Gastroesophageal sphincter (tissue), 4 donors: ENCODE results near the gene HSPA9. TPM values are rescaled to one million over a fixed set of nuclear protein-coding genes. Genes with fewer than 3 reads are reported as not detected.

Source experiments
- ATAC-seq: fragments of 150-250 bp; one replicate; pipeline ENCODE4 v1.9.1; 2016; ENCODE audit warnings: mild to moderate bottlenecking, moderate library complexity
- H3K27ac ChIP-seq, 4 donors: fragments of 200-600 bp; sonication (generic) in 3 of 4; 1 replicate in 3 of 4; 2 replicates in 1 of 4; pipeline ENCODE4 v1.5.1; 2016 to 2019
- H3K27me3 ChIP-seq: fragments of 200-600 bp; sonication (generic); one replicate; pipeline ENCODE4 v1.5.1; 2019
- H3K36me3 ChIP-seq, 2 donors: fragments of 200-600 bp; sonication (generic); one replicate each; pipeline ENCODE4 v1.5.1; 2019; ENCODE audit warnings: control low read depth in 1 of 2
- H3K4me1 ChIP-seq, 3 donors: fragments of 200-600 bp; sonication (generic); 1 replicate in 2 of 3; 2 replicates in 1 of 3; pipeline ENCODE4 v1.5.1; 2016 to 2019; ENCODE audit warnings: control low read depth in 2 of 3
- H3K4me3 ChIP-seq, 2 donors: fragments of 200-600 bp; sonication (generic); one replicate each; pipeline ENCODE4 v1.5.1; 2019; ENCODE audit warnings: mild to moderate bottlenecking in 1 of 2, moderate library complexity in 1 of 2
- H3K9me3 ChIP-seq, 3 donors: fragments of 200-600 bp; sonication (generic); one replicate each; pipeline ENCODE4 v1.5.1; 2017 to 2019; ENCODE audit warnings: control low read depth in 2 of 3
- EP300 ChIP-seq: sonication (generic); formaldehyde crosslinking; IDR thresholded peaks from one replicate; pipeline ENCODE4 v1.6.1; 2017; ENCODE audit warnings: antibody characterized with exemption, mild to moderate bottlenecking
- POLR2A ChIP-seq, 2 donors: fragments of 450-650 bp; IDR thresholded peaks; one replicate each; pipeline ENCODE4 v1.6.1; 2017; ENCODE audit warnings: antibody characterized with exemption in 2 of 2, mild to moderate bottlenecking in 2 of 2, moderate library complexity in 1 of 2
- POLR2AphosphoS5 ChIP-seq: sonication (generic); formaldehyde crosslinking; IDR thresholded peaks from one replicate; pipeline ENCODE4 v1.6.1; 2017; ENCODE audit warnings: antibody characterized with exemption
- WGBS, 2 donors: methylation state at CpG; one replicate each; pipeline ENCODE4 v1.1.5; 2018; ENCODE audit warnings: low coverage in 1 of 2; 5-methylcytosine and 5-hydroxymethylcytosine counted together
- total RNA-seq, 4 donors: library from RNA; depleted of rRNA; stranded (reverse); fragments of >200 nt; gene quantifications; one replicate each; pipeline ENCODE4 v1.1.0, GENCODE V29; 2016
- TF ChIP-seq, protein P1 (sequence below), 4 experiments: fragments of 200-600 bp in 2 of 4; fragments of 450-650 bp in 2 of 4; sonication (generic) in 1 of 4; IDR thresholded peaks; one replicate each; pipeline ENCODE4 v1.5.1; 2017 to 2019; ENCODE audit warnings: antibody characterized with exemption in 4 of 4, mild to moderate bottlenecking in 2 of 4, moderate library complexity in 2 of 4

The HSPA9 gene
- total RNA-seq, 4 donors from 2014 or later, result 201 to 367 (median 267) TPM

DNA sequence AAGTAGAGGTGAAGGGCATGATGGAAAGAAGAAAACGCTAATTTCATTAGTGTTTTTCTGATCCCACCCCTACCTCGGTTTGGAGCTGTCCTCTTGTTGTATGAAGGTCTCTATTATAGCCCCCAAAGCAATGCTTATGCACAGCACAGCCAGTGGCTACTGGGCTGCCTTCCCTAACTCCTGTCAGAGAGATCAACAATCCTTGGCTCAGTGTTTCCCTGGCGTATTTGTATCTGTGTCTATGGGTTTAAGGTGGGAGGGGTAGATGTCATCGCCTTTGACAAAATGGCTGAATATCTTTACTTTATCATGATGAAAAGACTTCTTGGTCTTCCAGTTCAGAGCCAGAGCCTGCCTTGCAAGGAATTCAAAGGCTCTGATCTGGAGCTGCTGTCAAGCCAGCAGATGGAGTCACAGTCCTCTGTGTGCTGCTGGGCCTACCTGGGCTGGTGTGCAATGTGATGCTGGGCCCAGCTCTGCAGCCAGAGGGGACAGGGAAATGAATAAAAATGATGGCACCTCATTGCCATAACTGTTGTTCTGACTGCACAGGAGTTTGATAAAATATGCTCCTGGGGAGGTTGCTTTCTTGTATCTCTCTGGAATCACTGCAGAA, 20.1 kb upstream of the HSPA9 start:
- 69 to 72% methylated on average over 3 to 4 of the region's 4 CpGs for WGBS, 2 donors
- ATAC-seq, result no peak

DNA sequence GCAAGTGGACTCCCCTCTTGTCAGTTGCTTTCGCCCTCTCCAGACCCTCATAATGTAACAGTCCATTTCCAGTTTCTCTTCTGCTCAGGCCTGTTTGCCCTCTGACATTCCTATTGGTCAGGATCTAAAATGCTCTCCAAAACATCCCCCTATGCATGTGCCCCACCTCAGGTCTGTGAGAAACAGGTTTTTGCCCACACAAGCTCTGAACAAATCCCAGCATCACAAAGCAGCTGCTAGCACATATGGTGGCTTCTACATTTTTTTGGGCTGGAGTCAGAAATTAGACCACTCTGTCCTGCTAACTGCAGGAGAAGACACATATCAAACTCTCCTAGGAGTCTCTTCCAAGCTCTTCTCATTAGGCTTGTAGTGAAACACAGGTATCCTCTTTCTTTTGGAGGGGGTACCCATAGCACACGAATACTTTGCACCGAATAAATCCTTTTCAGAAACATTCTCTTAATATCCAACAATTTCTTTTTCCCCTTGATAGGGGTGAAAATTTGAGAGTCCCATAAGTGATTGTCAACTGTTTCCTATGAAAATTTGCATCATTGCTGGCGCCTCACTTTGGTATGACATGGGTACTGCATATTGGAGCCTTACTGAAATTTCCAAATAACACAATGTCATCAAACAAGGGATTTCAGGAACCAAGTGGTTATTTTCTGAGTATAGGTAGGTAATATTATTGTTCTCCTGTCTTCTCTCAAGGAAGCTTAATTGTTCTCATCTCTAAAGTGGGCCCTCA, 19.3 kb upstream of the HSPA9 start:
- Histone ChIP-seq H3K36me3 (no peaks in the 10 kb centered on the region), H3K27ac (no peak overlapping the region), H3K4me3 (no peak overlapping the region), H3K27me3 (no peaks in the 10 kb centered on the region), H3K4me1 (no peaks in the 10 kb centered on the region), H3K9me3 (no peaks in the 10 kb centered on the region)
- WGBS, 2 donors, result 80 to 98% methylated on average over 1 to 4 of the region's 4 CpGs
- no peak for TF ChIP-seq POLR2AphosphoS5
- TF ChIP-seq, protein P1, sequence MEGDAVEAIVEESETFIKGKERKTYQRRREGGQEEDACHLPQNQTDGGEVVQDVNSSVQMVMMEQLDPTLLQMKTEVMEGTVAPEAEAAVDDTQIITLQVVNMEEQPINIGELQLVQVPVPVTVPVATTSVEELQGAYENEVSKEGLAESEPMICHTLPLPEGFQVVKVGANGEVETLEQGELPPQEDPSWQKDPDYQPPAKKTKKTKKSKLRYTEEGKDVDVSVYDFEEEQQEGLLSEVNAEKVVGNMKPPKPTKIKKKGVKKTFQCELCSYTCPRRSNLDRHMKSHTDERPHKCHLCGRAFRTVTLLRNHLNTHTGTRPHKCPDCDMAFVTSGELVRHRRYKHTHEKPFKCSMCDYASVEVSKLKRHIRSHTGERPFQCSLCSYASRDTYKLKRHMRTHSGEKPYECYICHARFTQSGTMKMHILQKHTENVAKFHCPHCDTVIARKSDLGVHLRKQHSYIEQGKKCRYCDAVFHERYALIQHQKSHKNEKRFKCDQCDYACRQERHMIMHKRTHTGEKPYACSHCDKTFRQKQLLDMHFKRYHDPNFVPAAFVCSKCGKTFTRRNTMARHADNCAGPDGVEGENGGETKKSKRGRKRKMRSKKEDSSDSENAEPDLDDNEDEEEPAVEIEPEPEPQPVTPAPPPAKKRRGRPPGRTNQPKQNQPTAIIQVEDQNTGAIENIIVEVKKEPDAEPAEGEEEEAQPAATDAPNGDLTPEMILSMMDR (IDR thresholded peaks at IDR 0.05), result peak in 1 of 4 experiments; percentile 3
- TF ChIP-seq POLR2A (IDR thresholded peaks at IDR 0.05), result no peak
- no peak for TF ChIP-seq EP300
- ATAC-seq, result no peak

More for the DNA sequence above, 20.1 kb upstream of the HSPA9 start:
- Histone ChIP-seq H3K27ac (no peak overlapping the region), H3K36me3 (no peaks in the 10 kb centered on the region), H3K9me3 (no peaks in the 10 kb centered on the region), H3K4me1 (no peaks in the 10 kb centered on the region), H3K4me3 (no peak overlapping the region), H3K27me3 (no peaks in the 10 kb centered on the region)
- TF ChIP-seq POLR2AphosphoS5 (no peak), EP300 (no peak)
- TF ChIP-seq, protein P1 (IDR thresholded peaks at IDR 0.05), result peak in 1 of 4 experiments; percentile 25

DNA sequence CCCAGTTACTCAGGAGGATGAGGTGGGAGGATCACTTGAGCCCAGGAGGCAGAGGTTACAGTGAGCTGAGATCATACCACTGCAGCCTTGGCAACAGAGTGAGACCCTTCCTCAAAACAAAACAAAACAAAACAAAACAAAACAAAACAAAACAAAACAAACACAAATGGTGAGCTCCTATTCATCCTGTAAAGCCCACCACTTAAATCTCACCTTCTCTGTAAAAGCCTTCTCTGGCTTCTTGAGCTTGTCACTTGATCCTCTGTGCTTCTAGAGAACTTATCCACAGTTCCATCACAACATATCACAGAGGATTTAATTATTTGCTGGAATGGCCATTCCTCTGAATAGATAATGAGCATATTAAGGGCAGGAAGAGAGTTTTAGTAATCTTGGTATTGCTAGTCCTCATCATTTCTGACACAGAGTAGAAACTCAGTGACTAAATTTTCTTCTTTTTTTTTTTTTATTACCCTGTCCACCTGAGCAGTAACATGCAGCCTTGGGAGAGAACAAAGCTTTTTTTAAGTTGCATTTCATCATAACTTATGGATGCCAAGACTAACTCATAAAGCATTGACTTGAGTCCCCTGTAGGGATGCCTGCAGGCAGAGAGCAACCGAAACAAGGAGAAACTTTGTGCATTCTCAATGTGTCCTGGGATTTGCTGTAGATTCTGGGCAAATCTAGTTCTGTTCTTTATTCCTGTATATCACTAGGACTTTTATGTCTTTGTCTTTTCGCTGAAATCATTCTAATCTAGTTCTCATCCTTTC, 13.0 kb upstream of the HSPA9 start:
- TF ChIP-seq POLR2A (IDR thresholded peaks at IDR 0.05) (no peak), POLR2AphosphoS5 (no peak)
- H3K27ac ChIP-seq, result no peak overlapping the region
- no peaks in the 10 kb centered on the region for H3K4me1 ChIP-seq
- H3K9me3 ChIP-seq, result no peaks in the 10 kb centered on the region
- no peak for ATAC-seq
- H3K4me3 ChIP-seq, result no peak overlapping the region
- WGBS, 2 donors, result 88 to 92% methylated on average over 2 of the region's 2 CpGs
- no peaks in the 10 kb centered on the region for H3K36me3 ChIP-seq
- no peaks in the 10 kb centered on the region for H3K27me3 ChIP-seq

DNA sequence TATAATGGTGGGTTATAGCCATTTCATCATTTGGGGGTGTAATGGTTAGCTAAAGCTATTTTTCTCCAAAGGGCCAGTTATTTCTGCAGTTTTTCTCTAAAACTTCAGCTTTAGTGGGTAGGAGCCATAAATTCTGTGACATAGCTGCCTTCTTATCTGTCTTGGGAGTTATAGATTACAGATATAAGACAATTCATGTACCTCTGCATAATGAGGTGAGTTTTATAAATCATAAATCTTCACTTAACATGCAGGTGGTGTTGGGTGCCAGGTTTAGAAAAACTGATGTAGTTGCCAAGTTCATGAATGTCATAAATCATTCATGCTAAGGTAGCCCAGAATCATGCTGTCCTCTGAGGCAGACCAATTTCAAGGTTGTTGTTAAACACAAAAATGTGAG, 10.0 kb upstream of the HSPA9 start:
- ATAC-seq, result no peak
- Histone ChIP-seq H3K27me3 (no peaks in the 10 kb centered on the region), H3K9me3 (no peaks in the 10 kb centered on the region), H3K36me3 (no peaks in the 10 kb centered on the region), H3K4me3 (no peak overlapping the region), H3K27ac (no peak overlapping the region), H3K4me1 (no peaks in the 10 kb centered on the region)
- TF ChIP-seq POLR2A (IDR thresholded peaks at IDR 0.05) (no peak), EP300 (no peak), POLR2AphosphoS5 (no peak)
- TF ChIP-seq, protein P1 (IDR thresholded peaks at IDR 0.05), result no peak

DNA sequence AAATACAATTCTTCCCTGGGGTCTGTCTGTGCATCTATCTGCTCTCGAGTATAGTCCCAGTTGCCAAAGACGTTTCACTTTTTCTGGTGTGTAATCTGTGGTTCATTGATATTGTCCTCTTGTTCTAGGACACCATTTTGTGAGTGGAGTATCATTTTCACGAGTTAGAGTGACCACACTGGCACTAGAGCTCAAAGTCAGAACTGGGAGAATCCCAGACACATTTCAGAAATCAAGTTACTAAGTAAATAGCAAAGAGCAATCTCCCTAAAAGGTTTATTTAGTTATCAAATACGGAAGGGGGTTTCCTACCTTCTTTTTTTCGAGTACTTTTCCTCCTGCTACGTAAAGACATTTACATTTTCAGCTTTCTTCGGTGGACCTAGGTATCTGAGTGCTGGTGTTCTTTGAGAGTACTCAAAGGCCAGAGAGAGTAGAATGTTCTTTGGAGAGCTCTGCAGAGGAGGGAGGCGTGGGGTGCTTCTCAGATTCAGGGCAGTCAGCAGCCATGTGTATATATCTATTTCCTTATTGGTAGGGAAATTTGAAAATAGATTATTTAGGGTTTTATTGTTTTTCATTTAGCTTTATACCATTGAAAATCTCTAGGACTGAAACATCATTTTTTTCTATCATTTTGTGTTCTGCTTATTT, 8.9 kb upstream of the HSPA9 start:
- no peaks in the 10 kb centered on the region for H3K36me3 ChIP-seq
- 71 to 78% methylated on average over 6 to 8 of the region's 8 CpGs for WGBS, 2 donors
- ATAC-seq, result no peak
- no peak overlapping the region for H3K27ac ChIP-seq
- peaks cover 0 to 4% (median 0%) of the 10 kb centered on the region in 3 donors for H3K4me1 ChIP-seq
- TF ChIP-seq POLR2A (IDR thresholded peaks at IDR 0.05) (no peak), POLR2AphosphoS5 (no peak), EP300 (no peak)
- TF ChIP-seq, protein P1 (IDR thresholded peaks at IDR 0.05), result no peak
- H3K9me3 ChIP-seq, result no peaks in the 10 kb centered on the region
- H3K4me3 ChIP-seq, result no peak overlapping the region
- no peaks in the 10 kb centered on the region for H3K27me3 ChIP-seq
